Activated T-helper 1 cell treated with anti-CD3 and anti-CD28 coated beads, Interleukin-2, amount 50 U/mL, for 16 hours (primary cell): ENCODE data around the gene DROSHA.

Experiments
- DNase-seq, 2 donors: peaks; one replicate each; pipeline ENCODE4 v3.0.0-alpha.2; 2020; ENCODE audit warnings: low read depth in 1 of 2, low spot score in 1 of 2

Gene DROSHA

DNA sequence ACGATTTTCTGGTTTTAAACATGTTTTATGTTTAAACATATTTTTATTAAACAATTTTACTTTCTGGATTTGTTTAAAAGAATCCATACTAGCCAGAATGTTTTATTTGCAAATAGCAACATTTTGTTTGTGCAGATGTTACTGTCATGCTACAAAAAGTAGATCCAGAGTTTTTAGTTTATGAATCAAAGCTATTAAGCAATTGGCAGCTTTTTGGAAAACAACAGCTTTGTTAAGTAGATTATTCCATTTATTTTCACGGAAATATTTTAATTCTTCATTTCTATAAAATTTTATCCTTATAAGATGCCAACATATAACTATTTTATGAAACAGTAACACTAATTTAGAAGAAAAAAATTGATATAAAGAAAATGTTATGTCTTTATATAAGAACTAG lies 60.9 kb downstream of the DROSHA start:
- no peak for DNase-seq

DNA sequence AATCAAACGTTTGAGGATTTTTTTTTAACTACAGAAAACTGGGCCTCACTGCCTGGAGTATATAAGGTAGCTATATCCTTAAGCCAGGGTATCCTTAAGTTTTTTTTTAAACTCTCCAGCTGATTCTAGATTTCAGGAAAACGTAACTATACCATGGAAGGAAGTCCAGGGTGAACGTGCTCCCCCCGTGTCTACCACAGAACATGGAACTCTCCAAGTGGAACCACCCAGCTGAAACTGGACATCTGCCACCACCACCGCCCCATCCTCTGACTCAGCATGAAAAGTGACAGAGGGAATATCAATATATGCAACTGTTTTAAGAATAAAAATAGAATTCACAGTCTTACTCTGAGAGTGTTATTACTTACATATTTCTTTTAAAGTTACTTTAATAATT lies 61.3 kb downstream of the DROSHA start:
- no peak for DNase-seq

DNA sequence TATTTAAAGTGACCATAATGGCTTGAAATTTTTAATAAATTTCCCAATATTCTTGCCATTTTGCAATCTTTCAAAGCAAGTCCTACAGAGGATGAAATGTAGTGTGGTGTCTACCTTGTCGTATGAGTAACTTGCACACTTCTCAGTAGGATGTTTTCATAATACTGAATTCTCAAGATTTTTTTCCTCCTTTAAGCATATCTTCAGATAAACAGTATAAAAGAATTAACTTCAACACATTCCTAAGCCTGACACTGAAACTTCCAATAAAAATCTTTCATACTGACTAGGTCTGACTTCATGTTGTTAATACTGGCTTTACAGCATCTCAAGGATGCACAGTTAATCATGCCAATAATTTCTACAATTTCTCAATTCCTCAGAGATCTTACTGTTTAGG lies 62.0 kb downstream of the DROSHA start:
- DNase-seq, result no peak

DNA sequence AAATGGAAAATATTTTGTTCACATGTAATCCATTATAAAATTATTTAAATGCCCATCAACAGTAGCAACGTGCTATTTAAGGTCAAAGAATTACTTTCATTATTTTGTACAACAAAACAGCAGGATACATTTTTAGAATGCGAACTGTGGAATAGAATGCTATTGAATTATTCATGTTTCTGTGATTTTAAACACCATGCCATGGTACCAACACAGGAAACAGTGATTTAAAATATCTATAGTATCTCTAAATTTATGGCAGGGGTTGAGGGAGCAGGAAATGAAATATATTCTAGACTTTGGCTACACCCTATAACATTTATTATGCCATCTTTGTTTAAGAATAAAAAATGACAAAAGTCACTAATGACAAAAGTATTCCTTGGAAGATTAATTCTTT lies 62.4 kb downstream of the DROSHA start:
- DNase-seq, result no peak

GRCh38 chr5:31465291-31465690 lies 66.6 kb downstream of the DROSHA start:
- DNase-seq, result no peak

DNA sequence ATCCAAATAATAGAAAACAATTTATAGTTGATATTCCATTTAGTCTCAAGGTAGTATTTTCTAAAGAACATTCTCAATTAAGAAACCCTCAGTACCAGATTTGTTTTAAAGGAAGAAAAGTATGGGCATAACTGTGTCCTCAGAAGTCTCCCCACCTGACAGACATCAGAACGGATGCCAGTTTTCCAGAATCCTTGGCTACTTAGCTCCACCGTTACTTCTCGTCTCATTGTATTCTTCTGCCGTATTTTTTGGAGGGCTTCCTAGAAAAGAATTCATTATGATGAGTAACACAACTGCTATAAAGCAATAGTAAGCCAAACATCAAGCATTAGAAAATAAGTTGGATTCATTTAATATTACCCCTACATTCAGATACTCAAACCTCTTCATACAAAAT lies 67.8 kb downstream of the DROSHA start:
- no peak for DNase-seq

DNA sequence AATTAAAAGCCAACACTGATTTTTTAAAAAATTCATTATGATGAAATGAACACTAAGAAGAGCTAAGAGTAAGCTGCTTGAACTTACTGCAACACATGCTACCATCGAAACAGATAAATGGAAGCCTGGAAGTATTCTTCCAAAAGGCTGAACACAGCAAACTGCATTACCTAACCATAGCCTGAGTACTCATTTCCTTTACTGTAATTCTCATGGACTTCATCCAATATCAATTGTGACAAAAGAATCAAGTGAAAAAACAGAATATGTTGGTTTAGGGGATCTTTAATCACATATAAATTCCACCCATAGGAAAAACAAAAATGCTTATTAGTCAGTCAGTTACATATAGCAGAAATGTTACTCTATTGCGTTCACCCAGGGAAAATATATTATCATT lies 68.5 kb downstream of the DROSHA start:
- DNase-seq, result no peak

DNA sequence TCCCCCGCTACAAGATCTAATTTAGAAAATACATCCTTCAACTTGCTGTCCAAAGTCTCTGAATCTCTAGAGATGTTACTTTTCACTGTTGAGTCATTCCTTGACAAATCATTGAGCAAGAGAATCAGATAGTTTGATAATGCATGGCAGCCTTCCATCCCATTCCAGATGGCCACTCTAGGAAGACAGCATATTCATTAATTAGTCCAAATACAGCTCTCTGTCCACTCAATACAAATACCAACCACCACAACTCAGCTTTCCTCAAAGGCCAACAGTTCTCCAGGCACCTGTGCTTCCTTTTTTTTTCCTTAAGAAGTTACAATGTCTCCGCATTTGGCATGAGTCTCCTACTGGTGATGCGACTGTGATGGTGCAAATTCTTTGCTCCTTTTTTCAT lies 72.3 kb downstream of the DROSHA start:
- DNase-seq, result no peak

- DNase-seq, result no peak
These were observed 76.7 kb downstream of the DROSHA start for GRCh38 chr5:31455172-31455571.

DNA sequence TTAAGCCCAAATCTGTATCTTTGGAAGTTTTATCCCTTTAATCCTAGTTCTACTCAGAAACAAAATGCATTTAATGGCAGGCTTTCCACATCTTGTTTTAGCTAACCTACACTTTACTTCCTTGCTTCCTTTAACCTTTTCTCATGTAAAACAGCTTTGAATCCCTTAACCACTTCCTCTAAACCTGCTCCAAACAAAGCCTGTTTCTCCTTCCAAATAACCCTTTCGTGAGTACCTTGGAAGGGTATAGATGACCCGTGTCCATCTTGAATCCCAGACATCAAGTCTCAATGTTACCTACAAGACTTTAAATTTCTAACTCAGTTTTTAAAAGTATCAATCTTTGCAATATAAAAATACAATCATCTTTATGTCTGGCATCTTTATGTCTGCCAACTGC lies 78.4 kb downstream of the DROSHA start:
- DNase-seq, result no peak

DNA sequence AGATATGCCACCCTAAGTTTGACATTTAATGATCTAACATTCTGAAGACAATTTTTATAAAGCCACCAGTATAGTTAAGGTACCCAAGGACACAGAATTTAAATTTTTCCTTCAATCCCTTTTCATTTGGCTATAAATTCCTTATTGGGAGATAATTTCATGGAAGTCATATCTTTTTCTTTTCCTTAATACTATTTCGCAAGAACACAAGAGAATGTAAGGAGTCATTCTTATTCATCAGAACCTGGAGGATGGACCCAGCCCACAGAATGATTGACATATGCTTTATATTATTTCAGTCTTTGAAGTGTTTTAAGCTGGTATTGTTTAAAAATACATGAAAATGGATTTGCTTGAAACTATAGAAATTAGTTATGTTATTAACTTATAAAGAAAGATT lies 79.6 kb downstream of the DROSHA start:
- no peak for DNase-seq

GRCh38 chr5:31449962-31450361 lies 81.9 kb downstream of the DROSHA start:
- DNase-seq, result no peak

GRCh38 chr5:31449174-31449573 lies 82.7 kb downstream of the DROSHA start:
- DNase-seq, result no peak

DNA sequence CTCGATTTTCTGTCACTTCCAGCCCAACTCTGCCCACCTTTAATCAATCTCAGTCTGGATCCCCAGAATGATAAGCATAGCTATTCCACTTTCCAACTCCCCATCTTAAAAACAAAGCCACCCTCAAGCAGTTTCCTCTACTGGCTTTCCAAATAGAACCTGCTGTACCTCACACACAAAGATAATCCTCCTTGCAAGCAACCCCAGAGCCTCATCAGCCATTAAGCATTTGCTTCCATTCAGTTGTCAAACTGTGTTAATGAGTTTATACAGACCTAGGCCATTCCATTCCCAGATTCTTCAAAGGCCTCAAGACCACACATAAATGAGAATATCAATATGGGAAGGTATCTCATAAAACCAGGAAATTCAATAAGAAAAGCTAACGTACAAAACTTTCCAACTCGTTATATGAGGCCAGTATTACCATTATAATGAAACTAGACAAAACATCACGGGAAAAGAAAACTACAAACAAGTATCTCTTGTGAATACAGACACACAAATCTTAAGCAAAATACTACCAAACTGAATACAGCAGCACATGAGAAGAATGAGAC lies 86.8 kb downstream of the DROSHA start:
- DNase-seq, result no peak

- DNase-seq, result no peak
These were observed 88.3 kb downstream of the DROSHA start for GRCh38 chr5:31443572-31443971.

DNA sequence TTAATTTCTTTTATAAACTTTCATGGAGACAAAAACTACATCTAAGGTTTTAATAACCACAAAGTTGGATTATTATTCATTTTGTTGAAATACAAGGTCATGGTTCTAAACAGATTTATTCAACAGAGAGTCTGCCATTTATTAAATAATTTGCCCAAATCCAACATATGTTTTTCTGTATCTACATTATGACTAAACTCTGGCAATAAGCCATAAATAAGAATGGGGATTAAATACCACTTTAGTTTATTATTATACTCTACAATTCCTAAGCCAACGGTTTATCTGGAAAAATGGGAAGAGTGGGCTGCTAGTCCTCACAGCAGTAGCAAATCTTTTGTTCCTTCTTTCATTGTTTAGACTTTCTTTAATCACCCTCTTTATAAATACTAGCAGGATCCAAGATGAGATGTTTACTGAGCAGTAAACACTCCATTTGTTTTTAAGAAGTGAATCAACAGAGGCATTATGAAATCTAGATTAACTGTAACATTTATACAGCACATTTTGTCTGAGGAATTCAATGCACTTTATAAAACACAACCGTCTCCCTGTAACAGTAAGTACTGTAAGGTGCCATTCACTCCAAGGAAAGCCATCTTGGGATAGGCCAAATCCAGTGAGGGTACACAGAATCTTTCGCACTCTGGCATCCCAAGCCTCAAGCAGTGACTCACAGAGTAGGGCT lies 89.7 kb downstream of the DROSHA start:
- no peak for DNase-seq

- DNase-seq, result no peak
These were observed 95.0 kb downstream of the DROSHA start for GRCh38 chr5:31436851-31437250.

DNA sequence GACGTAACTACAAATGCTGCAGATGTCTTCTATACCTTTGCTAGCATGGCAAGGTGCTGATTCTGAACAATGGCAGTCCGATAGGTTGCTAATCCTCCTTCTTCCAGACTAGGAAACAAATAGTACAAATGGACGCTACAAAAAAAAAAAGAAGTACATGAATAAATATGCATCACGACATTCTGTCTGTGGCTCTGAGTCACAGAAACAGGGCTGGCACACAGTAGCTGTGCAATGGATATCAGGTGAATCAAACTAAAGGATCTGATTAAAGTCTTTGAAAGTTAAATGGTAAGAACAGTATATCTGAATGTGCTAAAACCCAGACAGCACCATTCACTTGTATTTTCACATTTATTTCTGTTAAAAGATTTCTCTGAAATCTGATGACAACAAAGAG lies 96.2 kb downstream of the DROSHA start:
- DNase-seq, result no peak

GRCh38 chr5:31434898-31435297 lies 97.0 kb downstream of the DROSHA start:
- no peak for DNase-seq

DNA sequence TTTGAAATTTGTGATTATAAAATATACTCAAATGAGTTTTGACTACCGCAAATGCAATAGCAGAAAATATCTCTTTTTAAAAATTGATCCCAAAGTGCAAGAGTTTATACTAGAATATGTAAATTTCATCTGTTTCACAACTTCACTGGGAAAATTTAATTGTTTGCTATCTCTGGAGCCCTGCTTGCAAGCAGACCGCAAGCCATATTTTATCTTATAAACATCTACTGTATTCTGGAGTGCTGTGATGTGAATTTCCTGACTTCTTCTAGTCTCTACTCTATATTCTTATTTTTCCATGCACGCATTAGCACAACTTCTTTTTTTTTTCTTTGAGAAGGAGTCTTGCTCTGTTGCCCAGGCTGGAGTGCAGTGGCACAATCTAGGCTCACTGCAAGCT lies 98.7 kb downstream of the DROSHA start:
- no peak for DNase-seq

DNA sequence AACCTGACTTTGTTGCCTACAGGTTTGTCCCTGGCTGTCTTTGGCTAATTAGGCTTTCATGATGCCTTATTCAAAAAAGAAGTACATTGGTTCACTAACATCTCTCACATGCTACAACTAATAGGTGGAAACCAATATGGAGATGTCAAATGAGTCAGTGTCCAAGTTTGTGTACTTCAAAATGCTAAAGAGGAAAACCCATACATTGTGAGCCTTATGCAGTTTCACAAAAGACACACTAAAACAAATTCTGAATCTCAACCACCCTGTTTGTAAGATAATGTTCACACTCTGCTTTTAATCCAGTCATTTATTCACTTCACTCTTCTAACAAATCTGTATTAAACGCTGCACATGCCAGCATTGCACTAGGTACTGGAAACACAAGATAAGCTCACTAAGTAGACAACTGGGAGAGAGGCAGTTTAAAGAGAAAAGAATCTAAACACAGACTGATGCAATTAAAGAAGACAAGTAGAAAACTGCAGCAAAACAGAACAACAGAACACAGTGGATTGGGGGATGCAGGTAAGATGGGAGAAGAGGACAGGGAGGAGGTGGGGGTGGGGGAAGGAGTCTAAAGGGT lies 104.1 kb downstream of the DROSHA start:
- no peak for DNase-seq

- DNase-seq, result no peak
These were observed 104.7 kb downstream of the DROSHA start for GRCh38 chr5:31427013-31427723.
